ENCODE data around the gene DUSP8.
"Not testable (repeated sequence)": the region's sequence is repeated elsewhere in the genome, so short reads cannot be mapped to it uniquely, and the experiment has no call there.

Gene DUSP8

GRCh38 chr11:1511937-1512496, 60.1 kb downstream of the DUSP8 start:
- no peak overlapping the region for H3K27ac ChIP-seq (ENCODE audit: low read depth, low read length)
- H3K79me2 ChIP-seq (ENCODE audit: insufficient read depth, low read length) = peaks cover 33% of the 10 kb centered on the region; the same call in 1 of the 2 replicates
- no peak overlapping the region for H3K4me2 ChIP-seq (ENCODE audit: low read depth, low read length, poor library complexity, severe bottlenecking)
- H3F3A ChIP-seq (ENCODE audit: insufficient read depth) = peaks cover 8% of the 10 kb centered on the region
- no peak for TF ChIP-seq EZH2phosphoT487 (conservative IDR thresholded peaks at IDR 0.05; ENCODE audit: low read length)
- no peak for TF ChIP-seq CTCF (IDR thresholded peaks at IDR 0.05; ENCODE audit: insufficient read depth, low read length, poor library complexity, severe bottlenecking)
- H3K9me3 ChIP-seq (ENCODE audit: insufficient read depth, low read length) = no peaks in the 10 kb centered on the region
- H3K9ac ChIP-seq (ENCODE audit: low read length) = no peak overlapping the region
- no peaks in the 10 kb centered on the region for H3K27me3 ChIP-seq (ENCODE audit: low read length)
- peaks cover 6% of the 10 kb centered on the region; the same call in 1 of the 2 replicates for H4K20me1 ChIP-seq (ENCODE audit: low read depth, low read length)
- H3K4me3 ChIP-seq (ENCODE audit: insufficient read depth, low read length, poor library complexity, severe bottlenecking) = no peak overlapping the region
- H3K36me3 ChIP-seq (ENCODE audit: low read length) = no peaks in the 10 kb centered on the region
- no peak overlapping the region for H2AFZ ChIP-seq (ENCODE audit: low read depth, low read length, severe bottlenecking)
- no peaks in the 10 kb centered on the region for H3K9me2 ChIP-seq (replicated peaks; ENCODE audit: insufficient read depth, low read length)

GRCh38 chr11:1510928-1511327, 61.1 kb downstream of the DUSP8 start:
- H3K9ac ChIP-seq (ENCODE audit: low read length) = no peak overlapping the region
- H3F3A ChIP-seq (ENCODE audit: insufficient read depth) = peaks cover 8% of the 10 kb centered on the region
- no peaks in the 10 kb centered on the region for H3K27me3 ChIP-seq (ENCODE audit: low read length)
- no peaks in the 10 kb centered on the region for H3K36me3 ChIP-seq (ENCODE audit: low read length)
- H3K4me3 ChIP-seq (ENCODE audit: insufficient read depth, low read length, poor library complexity, severe bottlenecking) = no peak overlapping the region
- H3K4me2 ChIP-seq (ENCODE audit: low read depth, low read length, poor library complexity, severe bottlenecking) = no peak overlapping the region
- peaks cover 6% of the 10 kb centered on the region; the same call in 1 of the 2 replicates for H4K20me1 ChIP-seq (ENCODE audit: low read depth, low read length)
- no peak for TF ChIP-seq EZH2phosphoT487 (conservative IDR thresholded peaks at IDR 0.05; ENCODE audit: low read length)
- TF ChIP-seq CTCF (IDR thresholded peaks at IDR 0.05; ENCODE audit: insufficient read depth, low read length, poor library complexity, severe bottlenecking) = no peak
- no peak overlapping the region for H2AFZ ChIP-seq (ENCODE audit: low read depth, low read length, severe bottlenecking)
- H3K79me2 ChIP-seq (ENCODE audit: insufficient read depth, low read length) = peaks cover 36% of the 10 kb centered on the region; the same call in 1 of the 2 replicates
- no peaks in the 10 kb centered on the region for H3K9me2 ChIP-seq (replicated peaks; ENCODE audit: insufficient read depth, low read length)
- H3K9me3 ChIP-seq (ENCODE audit: insufficient read depth, low read length) = no peaks in the 10 kb centered on the region
- no peak overlapping the region for H3K27ac ChIP-seq (ENCODE audit: low read depth, low read length)

- H3K36me3 ChIP-seq (ENCODE audit: low read length); H4K20me1 ChIP-seq (ENCODE audit: low read depth, low read length); H3F3A ChIP-seq (ENCODE audit: insufficient read depth); H3K4me3 ChIP-seq (ENCODE audit: insufficient read depth, low read length, poor library complexity, severe bottlenecking); H3K9ac ChIP-seq (ENCODE audit: low read length); H3K27ac ChIP-seq (ENCODE audit: low read depth, low read length); H3K9me2 ChIP-seq (replicated peaks; ENCODE audit: insufficient read depth, low read length); H2AFZ ChIP-seq (ENCODE audit: low read depth, low read length, severe bottlenecking); H3K4me2 ChIP-seq (ENCODE audit: low read depth, low read length, poor library complexity, severe bottlenecking); H3K9me3 ChIP-seq (ENCODE audit: insufficient read depth, low read length); H3K27me3 ChIP-seq (ENCODE audit: low read length): not testable (repeated sequence)
- H3K79me2 ChIP-seq (ENCODE audit: insufficient read depth, low read length) = peaks cover 32% of the 10 kb centered on the region; the same call in 1 of the 2 replicates
Observed at GRCh38 chr11:1510351-1510750, 61.7 kb downstream of the DUSP8 start.

GRCh38 chr11:1509626-1510255, 62.3 kb downstream of the DUSP8 start:
- TF ChIP-seq CTCF (IDR thresholded peaks at IDR 0.05; ENCODE audit: insufficient read depth, low read length, poor library complexity, severe bottlenecking) (no peak), EZH2phosphoT487 (conservative IDR thresholded peaks at IDR 0.05; ENCODE audit: low read length) (no peak)
- Histone ChIP-seq H3K9me2 (replicated peaks; ENCODE audit: insufficient read depth, low read length) (no peaks in the 10 kb centered on the region), H3F3A (ENCODE audit: insufficient read depth) (peaks cover 8% of the 10 kb centered on the region), H3K4me3 (ENCODE audit: insufficient read depth, low read length, poor library complexity, severe bottlenecking) (no peak overlapping the region), H3K9me3 (ENCODE audit: insufficient read depth, low read length) (no peaks in the 10 kb centered on the region), H3K79me2 (ENCODE audit: insufficient read depth, low read length) (peaks cover 29% of the 10 kb centered on the region; the same call in 1 of the 2 replicates), H2AFZ (ENCODE audit: low read depth, low read length, severe bottlenecking) (no peak overlapping the region), H3K4me2 (ENCODE audit: low read depth, low read length, poor library complexity, severe bottlenecking) (no peak overlapping the region), H3K27ac (ENCODE audit: low read depth, low read length) (no peak overlapping the region), H3K9ac (ENCODE audit: low read length) (no peak overlapping the region), H3K27me3 (ENCODE audit: low read length) (no peaks in the 10 kb centered on the region), H3K36me3 (ENCODE audit: low read length) (no peaks in the 10 kb centered on the region), H4K20me1 (ENCODE audit: low read depth, low read length) (peaks cover 6% of the 10 kb centered on the region; the same call in 1 of the 2 replicates)

Measured in SU-DHL-6 (cell line).